ENCODE measurements around the gene SIGLEC1. TPM values are rescaled to one million over a fixed set of nuclear protein-coding genes. Genes with fewer than 3 reads are reported as not detected.

SIGLEC1 gene
- total and polyA plus RNA-seq, 2 donors (not counting 1 experiment from before 2014, with no cell fraction given): 0.06 to 0.15 TPM

DNA sequence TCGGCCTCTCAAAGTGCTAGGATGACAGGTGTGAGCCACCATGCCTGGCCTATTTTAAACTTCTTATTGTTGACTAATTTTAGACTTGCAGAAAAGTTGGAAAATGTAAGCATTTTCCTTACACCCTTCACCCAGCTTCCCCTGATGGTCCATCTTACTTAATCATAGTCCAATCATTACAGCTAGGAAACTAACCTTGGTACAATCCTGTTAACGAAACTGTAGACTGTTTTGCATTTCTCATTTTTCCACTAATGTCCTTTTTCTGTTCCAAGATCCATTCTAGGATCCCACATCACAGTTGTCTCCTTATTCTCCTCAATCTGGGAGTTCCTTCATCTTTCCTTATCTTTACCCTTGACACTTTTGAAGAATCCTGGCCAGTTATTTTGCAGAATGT is 48.5 kb downstream of the SIGLEC1 start:
- H3K79me2 ChIP-seq (ENCODE audit: control insufficient read depth, insufficient read depth, low read length): no peaks in the 10 kb centered on the region
- Mint-ChIP-seq H3K4me3 (no peak overlapping the region), H3K4me1 (peaks cover 16% of the 10 kb centered on the region), H3K27ac (no peak overlapping the region), H3K9me3 (ENCODE audit: insufficient read depth) (no peaks in the 10 kb centered on the region), H3K27me3 (peaks cover 34% of the 10 kb centered on the region)
- intact Hi-C loops (cut with micrococcal nuclease): no loop called here
- no peak overlapping the region for H3K4me2 ChIP-seq (replicated peaks; ENCODE audit: low read depth, low read length, poor library complexity, severe bottlenecking)
- TF ChIP-seq, protein P1, sequence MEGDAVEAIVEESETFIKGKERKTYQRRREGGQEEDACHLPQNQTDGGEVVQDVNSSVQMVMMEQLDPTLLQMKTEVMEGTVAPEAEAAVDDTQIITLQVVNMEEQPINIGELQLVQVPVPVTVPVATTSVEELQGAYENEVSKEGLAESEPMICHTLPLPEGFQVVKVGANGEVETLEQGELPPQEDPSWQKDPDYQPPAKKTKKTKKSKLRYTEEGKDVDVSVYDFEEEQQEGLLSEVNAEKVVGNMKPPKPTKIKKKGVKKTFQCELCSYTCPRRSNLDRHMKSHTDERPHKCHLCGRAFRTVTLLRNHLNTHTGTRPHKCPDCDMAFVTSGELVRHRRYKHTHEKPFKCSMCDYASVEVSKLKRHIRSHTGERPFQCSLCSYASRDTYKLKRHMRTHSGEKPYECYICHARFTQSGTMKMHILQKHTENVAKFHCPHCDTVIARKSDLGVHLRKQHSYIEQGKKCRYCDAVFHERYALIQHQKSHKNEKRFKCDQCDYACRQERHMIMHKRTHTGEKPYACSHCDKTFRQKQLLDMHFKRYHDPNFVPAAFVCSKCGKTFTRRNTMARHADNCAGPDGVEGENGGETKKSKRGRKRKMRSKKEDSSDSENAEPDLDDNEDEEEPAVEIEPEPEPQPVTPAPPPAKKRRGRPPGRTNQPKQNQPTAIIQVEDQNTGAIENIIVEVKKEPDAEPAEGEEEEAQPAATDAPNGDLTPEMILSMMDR (IDR thresholded peaks at IDR 0.05): no peak
- no peak for TF ChIP-seq EZH2 (IDR thresholded peaks at IDR 0.05; ENCODE audit: borderline replicate concordance, insufficient read depth, low read depth, low read length, poor library complexity, severe bottlenecking)
- ATAC-seq (ENCODE audit: low read depth) (no peak), DNase-seq (no peak)
- H3K4me3 ChIP-seq (ENCODE audit: control extremely low read depth in 1 of 5, extremely low read depth in 1 of 5, insufficient read depth in 1 of 5, low read depth in 2 of 5, low read length in 4 of 5): no peak overlapping the region
- no peak overlapping the region for H2AFZ ChIP-seq (ENCODE audit: insufficient read depth, low read depth, low read length, poor library complexity, severe bottlenecking)
- H3K9ac ChIP-seq (ENCODE audit: low read length): no peak overlapping the region
- no peaks in the 10 kb centered on the region for H3K9me3 ChIP-seq (ENCODE audit: control extremely low read depth in 1 of 3, control insufficient read depth in 2 of 3, insufficient read depth in 1 of 3, low read length in 2 of 3)
- peaks cover 3 to 6% of the 10 kb centered on the region in 2 donors for H3K4me1 ChIP-seq (ENCODE audit: control insufficient read depth in 2 of 2, insufficient read depth in 2 of 2, low read length in 2 of 2)
- H3K36me3 ChIP-seq (replicated peaks in 1 of 2; ENCODE audit: control extremely low read depth in 1 of 2, control insufficient read depth in 1 of 2, extremely low read depth in 1 of 2, insufficient read depth in 2 of 2, low read length in 1 of 2): no peaks in the 10 kb centered on the region
- 80% methylated on average over 1 of the region's 2 CpGs for WGBS (ENCODE audit: insufficient coverage)
- H3K27ac ChIP-seq (ENCODE audit: low read length in 2 of 2): no peak overlapping the region
- CTCF ChIA-PET: interaction anchor here (1.3 kb wide), 1 partner anchor 47 kb away, joined by 3 read pairs; no protein-coding TSS in a partner anchor
- H4K20me1 ChIP-seq (ENCODE audit: control insufficient read depth, insufficient read depth, low read length, poor library complexity, severe bottlenecking): no peaks in the 10 kb centered on the region
- POLR2A ChIA-PET: no interaction called here
- H3K27me3 ChIP-seq (replicated peaks in 1 of 4; ENCODE audit: control extremely low read depth in 1 of 4, control insufficient read depth in 3 of 4, insufficient read depth in 4 of 4, low read length in 3 of 4): peaks cover 0 to 22% (median 1%) of the 10 kb centered on the region in 4 experiments

- POLR2A ChIA-PET: no interaction called here
- Histone ChIP-seq H3K9ac (ENCODE audit: low read length) (no peak within 1 kb of the TSS), H3K9me3 (ENCODE audit: control extremely low read depth in 1 of 3, control insufficient read depth in 2 of 3, insufficient read depth in 1 of 3, low read length in 2 of 3) (no peaks in the 10 kb centered on the region), H4K20me1 (ENCODE audit: control insufficient read depth, insufficient read depth, low read length, poor library complexity, severe bottlenecking) (no peaks in the 10 kb centered on the region), H3K4me2 (replicated peaks; ENCODE audit: low read depth, low read length, poor library complexity, severe bottlenecking) (no peak within 1 kb of the TSS), H3K27me3 (replicated peaks in 1 of 4; ENCODE audit: control extremely low read depth in 1 of 4, control insufficient read depth in 3 of 4, insufficient read depth in 4 of 4, low read length in 3 of 4) (peaks cover 0 to 20% (median 1%) of the 10 kb centered on the region in 4 experiments), H3K27ac (ENCODE audit: low read length in 2 of 2) (no peak within 1 kb of the TSS), H3K36me3 (replicated peaks in 1 of 2; ENCODE audit: control extremely low read depth in 1 of 2, control insufficient read depth in 1 of 2, extremely low read depth in 1 of 2, insufficient read depth in 2 of 2, low read length in 1 of 2) (no peaks in the 10 kb centered on the region), H3K79me2 (ENCODE audit: control insufficient read depth, insufficient read depth, low read length) (no peaks in the 10 kb centered on the region), H3K4me3 (ENCODE audit: control extremely low read depth in 1 of 5, extremely low read depth in 1 of 5, insufficient read depth in 1 of 5, low read depth in 2 of 5, low read length in 4 of 5) (no peak within 1 kb of the TSS), H3K4me1 (ENCODE audit: control insufficient read depth in 2 of 2, insufficient read depth in 2 of 2, low read length in 2 of 2) (peaks cover 5 to 10% of the 10 kb centered on the region in 2 donors), H2AFZ (ENCODE audit: insufficient read depth, low read depth, low read length, poor library complexity, severe bottlenecking) (no peak within 1 kb of the TSS)
- Mint-ChIP-seq H3K9me3 (ENCODE audit: insufficient read depth) (no peaks in the 10 kb centered on the region), H3K4me3 (no peak within 1 kb of the TSS), H3K27me3 (peaks cover 35% of the 10 kb centered on the region), H3K27ac (no peak within 1 kb of the TSS), H3K4me1 (peaks cover 20% of the 10 kb centered on the region)
- intact Hi-C loops (cut with micrococcal nuclease): no loop called here
- 81% methylated on average over 18 of the region's 19 CpGs for WGBS (ENCODE audit: insufficient coverage)
- DNase-seq (no peak), ATAC-seq (ENCODE audit: low read depth) (no peak)
- CTCF ChIA-PET: interaction anchor here (0.8 to 1.3 kb wide), 2 partner anchors 13 to 47 kb away, joined by 3 read pairs; no protein-coding TSS in a partner anchor
- TF ChIP-seq, protein P1 (IDR thresholded peaks at IDR 0.05): no peak
- no peak for TF ChIP-seq EZH2 (IDR thresholded peaks at IDR 0.05; ENCODE audit: borderline replicate concordance, insufficient read depth, low read depth, low read length, poor library complexity, severe bottlenecking)
Measured at GRCh38 chr20:3663031-3663701, 49.2 kb downstream of the SIGLEC1 start, which contains the start of gene GFRA4. Gene GFRA4, minus strand, starts transcription at chr20:3663399. Its CDS starts 0 bp downstream, at chr20:3663399.

Measured in B cell (primary cell).